Cardiac fibroblast (primary cell): ENCODE results near the gene AP3B2.
"Not testable (repeated sequence)": the region's sequence is repeated elsewhere in the genome, so short reads cannot be mapped to it uniquely, and the experiment has no call there.

Source experiments
- DNase-seq, 2 donors: peaks; one replicate each; pipeline versions ENCODE4 v3.0.0 to v3.0.0-alpha.2; 2010; ENCODE audit warnings: low read depth in 2 of 2
- H3K4me3 ChIP-seq, 2 donors: replicated peaks in 1 of 2; 1 replicate in 1 of 2; 2 replicates in 1 of 2; pipeline ENCODE4 v1.5.1; 2011; ENCODE audit warnings: low read depth in 2 of 2, low read length in 2 of 2, mild to moderate bottlenecking in 2 of 2, moderate library complexity in 1 of 2
- CTCF ChIP-seq: IDR thresholded peaks from one replicate; pipeline ENCODE4 v1.5.1; 2011; ENCODE audit warnings: low read depth, mild to moderate bottlenecking, low read length, inconsistent platforms

AP3B2 gene

GRCh38 chr15:82715003-82715402 lies 5.3 kb upstream of the AP3B2 start:
- no peak for TF ChIP-seq CTCF
- no peak overlapping the region for H3K4me3 ChIP-seq
- no peak for DNase-seq

- no peak for DNase-seq
- no peak for TF ChIP-seq CTCF
- H3K4me3 ChIP-seq, result no peak overlapping the region
Measured at GRCh38 chr15:82714016-82714415, 4.3 kb upstream of the AP3B2 start.

- TF ChIP-seq CTCF, result no peak
- H3K4me3 ChIP-seq, result no peak overlapping the region
- DNase-seq, result no peak
Measured at GRCh38 chr15:82712036-82712435, 2.4 kb upstream of the AP3B2 start.

- no peak overlapping the region for H3K4me3 ChIP-seq
- no peak for TF ChIP-seq CTCF
- no peak for DNase-seq
Measured at GRCh38 chr15:82710926-82711490, 1.3 kb upstream of the AP3B2 start.

- peak overlapping the region; percentile 65 to 70 for H3K4me3 ChIP-seq
- no peak for TF ChIP-seq CTCF
- DNase-seq, result no peak
Measured at GRCh38 chr15:82710208-82710555, 507 bp upstream of the AP3B2 start.

- no peak for TF ChIP-seq CTCF
- peak; percentile 3 to 16 for DNase-seq
- H3K4me3 ChIP-seq, result peak overlapping the region; percentile 43 to 46
Measured at GRCh38 chr15:82709081-82709420, 624 bp downstream of the AP3B2 start.

- DNase-seq, H3K4me3 ChIP-seq: not testable (repeated sequence)
Measured at GRCh38 chr15:82705856-82706255, 3.8 kb downstream of the AP3B2 start.
